SK-N-SH (cell line): ENCODE data around the gene ERC2. TPM values are rescaled to one million over a fixed set of nuclear protein-coding genes. Genes with fewer than 3 reads are reported as not detected.
A peak's percentile ranks its signal among the peaks of the same experiment; 100 is the strongest.

ENCODE experiments used
- CTCF ChIA-PET: fragments of 300-600, 350-600 bp; formaldehyde crosslinking; extraction: SDS; loops from one replicate; lab custom pipeline; 2021; lab: Yijun Ruan, JAX
- POLR2A ChIA-PET: fragments of 350-600 bp; sonication (Branson Sonifier 250); formaldehyde crosslinking; extraction: SDS; loops from one replicate; lab custom pipeline; 2020; ENCODE audit warnings: antibody characterized with exemption, inconsistent platforms; lab: Yijun Ruan, JAX
- DNase-seq: peaks from one replicate; pipeline ENCODE4 v3.0.0; 2012
- H2AFZ ChIP-seq: fragments of 200-600 bp; sonication (generic); 2 replicates; pipeline ENCODE4 v1.8.1; 2016; ENCODE audit warnings: antibody characterized with exemption, mild to moderate bottlenecking, low read depth
- H3F3A ChIP-seq: fragments of 200-600 bp; sonication (generic); replicated peaks from 2 replicates; pipeline ENCODE3; 2016; ENCODE audit warnings: antibody characterized with exemption, mild to moderate bottlenecking; ENCODE audit not compliant: insufficient read depth
- H3K27ac ChIP-seq, 2 experiments: fragments of 200-500 bp in 1 of 2; fragments of 200-600 bp in 1 of 2; sonication (Bioruptor generic) in 1 of 2; sonication (generic), shearing (Covaris generic) in 1 of 2; 2 replicates each; pipeline versions ENCODE4 v1.5.1 to v1.6.1; 2014 to 2016; ENCODE audit warnings: low read depth in 2 of 2, inconsistent platforms in 1 of 2, low read length in 1 of 2, mild to moderate bottlenecking in 1 of 2, mixed read lengths in 1 of 2
- H3K27me3 ChIP-seq: fragments of 200-600 bp; sonication (generic), shearing (Covaris generic); 2 replicates; pipeline ENCODE4 v1.6.1; 2016; ENCODE audit warnings: mixed run types; ENCODE audit not compliant: insufficient read depth
- H3K36me3 ChIP-seq, 2 experiments: fragments of 200-500 bp in 1 of 2; fragments of 200-600 bp in 1 of 2; sonication (Bioruptor generic) in 1 of 2; sonication (generic) in 1 of 2; replicated peaks in 1 of 2; 2 replicates each; pipeline versions ENCODE3 to v1.5.1; 2014 to 2016; ENCODE audit warnings: low read length in 1 of 2, mild to moderate bottlenecking in 1 of 2; ENCODE audit not compliant: insufficient read depth in 2 of 2, control insufficient read depth in 1 of 2
- H3K4me1 ChIP-seq, 2 experiments: fragments of 200-500 bp in 1 of 2; fragments of 200-600 bp in 1 of 2; sonication (Bioruptor generic) in 1 of 2; sonication (generic), shearing (Covaris generic) in 1 of 2; 2 replicates each; pipeline versions ENCODE4 v1.5.1 to v1.6.1; 2014 to 2016; ENCODE audit warnings: low read depth in 1 of 2, low read length in 1 of 2, mixed run types in 1 of 2; ENCODE audit not compliant: insufficient read depth in 2 of 2, control insufficient read depth in 1 of 2
- H3K4me2 ChIP-seq: fragments of 200-600 bp; sonication (generic), shearing (Covaris generic); 2 replicates; pipeline ENCODE4 v1.6.1; 2017; ENCODE audit warnings: mixed run types
- H3K4me3 ChIP-seq, 2 experiments: fragments of 200-500 bp in 1 of 2; fragments of 200-600 bp in 1 of 2; sonication (Bioruptor generic) in 1 of 2; sonication (generic), shearing (Covaris generic) in 1 of 2; 2 replicates each; pipeline versions ENCODE4 v1.5.1 to v1.8.1; 2014 to 2016; ENCODE audit warnings: low read depth in 2 of 2, inconsistent platforms in 1 of 2, low read length in 1 of 2, mild to moderate bottlenecking in 1 of 2, mixed read lengths in 1 of 2, moderate library complexity in 1 of 2
- H3K79me2 ChIP-seq: fragments of 200-600 bp; sonication (generic); 2 replicates; pipeline ENCODE4 v1.8.1; 2017; ENCODE audit warnings: mild to moderate bottlenecking; ENCODE audit not compliant: insufficient read depth
- H3K9ac ChIP-seq: fragments of 200-600 bp; sonication (generic); 2 replicates; pipeline ENCODE4 v1.6.1; 2017; ENCODE audit warnings: mixed run types
- H3K9me2 ChIP-seq: fragments of 200-600 bp; sonication (generic); 2 replicates; pipeline ENCODE4 v1.6.1; 2017; ENCODE audit warnings: mixed run types
- H3K9me3 ChIP-seq: fragments of 200-600 bp; sonication (generic); 2 replicates; pipeline ENCODE4 v1.6.1; 2017; ENCODE audit warnings: mixed run types, mild to moderate bottlenecking, moderate library complexity
- H4K20me1 ChIP-seq: fragments of 200-600 bp; sonication (generic); 2 replicates; pipeline ENCODE4 v1.6.1; 2017; ENCODE audit warnings: mild to moderate bottlenecking, mixed run types; ENCODE audit not compliant: insufficient read depth
- EP300 ChIP-seq, 2 experiments: IDR thresholded peaks; 2 replicates each; pipeline versions ENCODE4 v1.4.0 to v1.6.1; 2012; ENCODE audit warnings: borderline replicate concordance in 1 of 2, low read depth in 1 of 2, low read length in 1 of 2
- FOSL2 ChIP-seq: IDR thresholded peaks from 2 replicates; pipeline ENCODE4 v1.4.0; 2012; ENCODE audit warnings: low read depth, mild to moderate bottlenecking, moderate library complexity, borderline replicate concordance
- JUND ChIP-seq: IDR thresholded peaks from 2 replicates; pipeline ENCODE4 v1.4.0; 2012
- MAX ChIP-seq: IDR thresholded peaks from 2 replicates; pipeline ENCODE4 v1.4.0; 2012; ENCODE audit warnings: low read depth
- MXI1 ChIP-seq: IDR thresholded peaks from 2 replicates; pipeline ENCODE4 v1.6.1; 2012; ENCODE audit warnings: mild to moderate bottlenecking, low read depth, low read length, improper control_type of control experiment
- NFIC ChIP-seq: IDR thresholded peaks from 2 replicates; pipeline ENCODE4 v1.4.0; 2012; ENCODE audit warnings: borderline replicate concordance
- PBX3 ChIP-seq: IDR thresholded peaks from 2 replicates; pipeline ENCODE4; 2012
- RCOR1 ChIP-seq: fragments of 150-350 bp; IDR thresholded peaks from 2 replicates; pipeline ENCODE4 v1.6.1; 2017; ENCODE audit warnings: antibody characterized with exemption, low read length
- RXRA ChIP-seq: IDR thresholded peaks from 2 replicates; pipeline ENCODE4 v1.4.0; 2012; ENCODE audit warnings: low read depth, mild to moderate bottlenecking, borderline replicate concordance
- TEAD4 ChIP-seq: IDR thresholded peaks from 2 replicates; pipeline ENCODE4 v1.4.0; 2012; ENCODE audit warnings: mild to moderate bottlenecking, borderline replicate concordance; ENCODE audit not compliant: insufficient read depth
- USF1 ChIP-seq: IDR thresholded peaks from 2 replicates; pipeline ENCODE4 v1.4.0; 2012; ENCODE audit warnings: low read depth, borderline replicate concordance
- WGBS: methylation state at CpG from one replicate; pipeline ENCODE4 v1.1.6; 2017; ENCODE audit warnings: low lambda C conversion rate; 5-methylcytosine and 5-hydroxymethylcytosine counted together
- polyA plus RNA-seq, 3 experiments: library from polyadenylated mRNA; depleted of rRNA; stranded (reverse); fragments of >200 nt; gene quantifications; 2 replicates each; pipeline ENCODE4 v1.2.3, GENCODE V29; 2012

Gene ERC2
- polyA plus RNA-seq, 1 of the 3 experiments (the other 2 are of a cell fraction), result 1.6 TPM

- no peak for TF ChIP-seq MAX
These were observed 799.9 kb downstream of the ERC2 start (continued) for GRCh38 chr3:55668359-55668758.

DNA sequence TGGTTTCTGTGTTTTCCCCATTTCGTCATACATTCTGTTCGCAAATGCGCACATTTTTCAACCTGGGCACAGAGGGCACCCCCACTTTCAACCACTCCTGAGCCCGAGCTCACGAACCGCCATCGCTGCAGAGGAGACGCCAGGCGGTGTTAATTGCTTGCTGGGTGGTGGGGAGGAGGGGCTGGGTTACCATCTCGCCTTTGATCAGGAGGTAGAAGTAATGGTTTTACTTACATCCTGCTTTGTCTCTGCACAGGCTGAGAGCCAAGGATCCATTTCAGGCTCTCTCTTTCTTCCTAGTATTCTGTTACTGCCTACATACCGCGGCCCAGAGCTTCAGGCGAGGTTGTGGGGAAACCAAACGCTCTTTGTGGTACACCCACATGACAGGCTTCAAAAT lies 803.9 kb downstream of the ERC2 start:
- Histone ChIP-seq H3K9ac (no peak overlapping the region), H3K27me3 (no peaks in the 10 kb centered on the region), H3K27ac (no peak overlapping the region), H3F3A (no peaks in the 10 kb centered on the region), H3K4me3 (no peak overlapping the region), H3K4me1 (peaks cover 0 to 5% of the 10 kb centered on the region in 2 experiments; a peak in 1 of 4 replicates), H2AFZ (no peak overlapping the region), H3K36me3 (no peaks in the 10 kb centered on the region), H3K4me2 (no peak overlapping the region), H3K9me2 (no peaks in the 10 kb centered on the region), H3K79me2 (no peaks in the 10 kb centered on the region), H4K20me1 (no peaks in the 10 kb centered on the region), H3K9me3 (no peaks in the 10 kb centered on the region)
- ChIA-PET CTCF (interaction anchor here (1.0 kb wide), 1 partner anchor 53 kb away, joined by 3 read pairs; no protein-coding TSS in a partner anchor), POLR2A (no interaction called here)
- DNase-seq, result no peak
- 86% methylated on average over 14 of the region's 14 CpGs for WGBS
- TF ChIP-seq RXRA (no peak), TEAD4 (no peak), JUND (no peak), EP300 (IDR thresholded peaks at IDR 0.05; ENCODE audit: borderline replicate concordance in 1 of 2, low read depth in 1 of 2, low read length in 1 of 2) (no peak), MXI1 (no peak)

GRCh38 chr3:55662683-55663082 lies 805.6 kb downstream of the ERC2 start:
- H3K36me3 ChIP-seq, result no peaks in the 10 kb centered on the region
- no peaks in the 10 kb centered on the region for H4K20me1 ChIP-seq
- 26% methylated on average over 2 of the region's 2 CpGs for WGBS
- H3K79me2 ChIP-seq, result no peaks in the 10 kb centered on the region
- H3K27ac ChIP-seq, result no peak overlapping the region; a peak in 1 of 4 replicates
- ChIA-PET POLR2A (no interaction called here), CTCF (no interaction called here)
- no peaks in the 10 kb centered on the region for H3K9me2 ChIP-seq
- no peak for TF ChIP-seq USF1
- peak; percentile 64; the same call in 1 of the 2 replicates for TF ChIP-seq FOSL2
- peak; percentile 41; the same call in 1 of the 2 replicates for TF ChIP-seq NFIC
- TF ChIP-seq RCOR1, result no peak
- TF ChIP-seq MXI1, result no peak
- 0 out of 2 replicates have a peak, but pooled peaks have one; percentile 8 for TF ChIP-seq PBX3
- peak; percentile 46 for TF ChIP-seq JUND
- TF ChIP-seq TEAD4, result peak; percentile 50; the same call in 1 of the 2 replicates
- no peak overlapping the region for H2AFZ ChIP-seq
- no peaks in the 10 kb centered on the region for H3K27me3 ChIP-seq
- no peak for DNase-seq
- H3K4me3 ChIP-seq, result no peak overlapping the region
- no peaks in the 10 kb centered on the region for H3F3A ChIP-seq
- H3K9ac ChIP-seq, result no peak overlapping the region
- peaks cover 0 to 5% of the 10 kb centered on the region in 2 experiments; a peak in 1 of 4 replicates for H3K4me1 ChIP-seq
- no peak overlapping the region for H3K4me2 ChIP-seq
- no peaks in the 10 kb centered on the region for H3K9me3 ChIP-seq
